BJ (cell line): ENCODE results near the gene DNAAF1. TPM values are rescaled to one million over a fixed set of nuclear protein-coding genes. Genes with fewer than 3 reads are reported as not detected.

Experiments used
- CTCF ChIA-PET: fragments of 350-600 bp; formaldehyde crosslinking; extraction: SDS; loops from one replicate; lab custom pipeline; 2021; ENCODE audit warnings: antibody characterized with exemption, inconsistent platforms; lab: Yijun Ruan, JAX
- POLR2A ChIA-PET: fragments of 300-600 bp; sonication (Branson Sonifier 250); formaldehyde crosslinking; extraction: SDS; loops from one replicate; lab custom pipeline; 2021; ENCODE audit warnings: antibody characterized with exemption; lab: Charles Lee
- DNase-seq: peaks from one replicate; pipeline ENCODE4 v3.0.0-alpha.2; 2011; ENCODE audit warnings: low read depth
- H3K27me3 ChIP-seq: 2 replicates; pipeline ENCODE4 v1.6.0; 2011; ENCODE audit warnings: low read length; ENCODE audit not compliant: control insufficient read depth, insufficient read depth
- H3K36me3 ChIP-seq: 2 replicates; pipeline ENCODE4 v1.5.1; 2011; ENCODE audit warnings: low read length; ENCODE audit not compliant: control insufficient read depth, insufficient read depth
- H3K4me3 ChIP-seq: 2 replicates; pipeline ENCODE4 v1.5.1; 2011; ENCODE audit warnings: low read depth, mild to moderate bottlenecking, control low read depth, low read length
- CTCF ChIP-seq: IDR thresholded peaks from 2 replicates; pipeline ENCODE4 v1.5.1; 2011; ENCODE audit warnings: low read depth, mild to moderate bottlenecking, control low read depth, inconsistent platforms, low read length, moderate library complexity; ENCODE audit not compliant: insufficient read depth
- polyA plus RNA-seq: library from polyadenylated mRNA; depleted of rRNA; stranded (reverse); fragments of >200 nt; gene quantifications from 2 replicates; pipeline ENCODE4 v1.2.3, GENCODE V29; 2011

The DNAAF1 gene
- polyA plus RNA-seq, 1 experiment, result not detected

- ChIA-PET POLR2A (interaction anchor here (0.6 kb wide), 1 partner anchor 45 kb away, joined by 4 read pairs; no protein-coding TSS in a partner anchor), CTCF (interaction anchor here (0.6 to 4.0 kb wide), 39 partner anchors 9 to 297 kb away, joined by 3 to 60 read pairs (median 5); partner anchors contain the start of genes KCNG4 and MBTPS1)
- peaks cover 18% of the 10 kb centered on the region for H3K36me3 ChIP-seq
- peak; percentile 64 for DNase-seq
- H3K27me3 ChIP-seq, result no peaks in the 10 kb centered on the region
- peak; percentile 97 for TF ChIP-seq CTCF
- peak within 1 kb of the TSS; percentile 99 for H3K4me3 ChIP-seq
Measured at GRCh38 chr16:84186685-84187437, 41.8 kb downstream of the DNAAF1 start, which contains the start of gene TAF1C. Gene TAF1C, minus strand, starts transcription at chr16:84187057. Its CDS starts 2,069 bp downstream, at chr16:84184988.

- ChIA-PET POLR2A (no interaction called here), CTCF (no interaction called here)
- no peak for TF ChIP-seq CTCF
- no peak for DNase-seq
- Histone ChIP-seq H3K4me3 (no peak within 1 kb of the TSS), H3K27me3 (peaks cover 3% of the 10 kb centered on the region; the same call in 1 of the 2 replicates), H3K36me3 (no peaks in the 10 kb centered on the region)
Measured at GRCh38 chr16:84190731-84191388, 45.8 kb downstream of the DNAAF1 start, which contains the start of gene ADAD2. Gene ADAD2, plus strand, starts transcription at chr16:84191157. Its CDS starts 74 bp downstream, at chr16:84191231.

GRCh38 chr16:84191466-84191865 is 46.4 kb downstream of the DNAAF1 start:
- CTCF ChIA-PET, result no interaction called here
- no peak for DNase-seq
- POLR2A ChIA-PET, result no interaction called here
- Histone ChIP-seq H3K36me3 (no peaks in the 10 kb centered on the region), H3K27me3 (peaks cover 3% of the 10 kb centered on the region; the same call in 1 of the 2 replicates), H3K4me3 (no peak overlapping the region)
- no peak for TF ChIP-seq CTCF

- Histone ChIP-seq H3K36me3 (no peaks in the 10 kb centered on the region), H3K27me3 (peaks cover 4% of the 10 kb centered on the region; the same call in 1 of the 2 replicates), H3K4me3 (no peak overlapping the region)
- ChIA-PET CTCF (no interaction called here), POLR2A (interaction anchor here (0.6 kb wide), 1 partner anchor 123 kb away, joined by 3 read pairs; no protein-coding TSS in a partner anchor)
- no peak for TF ChIP-seq CTCF
- DNase-seq, result no peak
Measured at GRCh38 chr16:84193480-84193879, 48.4 kb downstream of the DNAAF1 start.

GRCh38 chr16:84194018-84194417 is 48.9 kb downstream of the DNAAF1 start:
- TF ChIP-seq CTCF, result no peak
- Histone ChIP-seq H3K4me3 (no peak overlapping the region), H3K36me3 (no peaks in the 10 kb centered on the region), H3K27me3 (peaks cover 4% of the 10 kb centered on the region; the same call in 1 of the 2 replicates)
- POLR2A ChIA-PET, result no interaction called here
- DNase-seq, result no peak
- CTCF ChIA-PET, result no interaction called here
